ENCODE measurements around the gene IMP4. TPM values are rescaled to one million over a fixed set of nuclear protein-coding genes. Genes with fewer than 3 reads are reported as not detected.

The IMP4 gene
- total and polyA plus RNA-seq, 2 of the 8 experiments (the other 6 are each of a cell fraction or from before 2014, with no cell fraction given) = 96.8 to 194 TPM

- Histone ChIP-seq H3K79me1 (ENCODE audit: low read depth, low read length) (peaks cover 9% of the 10 kb centered on the region), H3K23me2 (ENCODE audit: low read depth, low read length) (no peaks in the 10 kb centered on the region), H2AFZ (ENCODE audit: low read length) (no peak overlapping the region), H3K4me2 (ENCODE audit: insufficient read depth in 1 of 2, low read depth in 2 of 2, low read length in 2 of 2) (no peak overlapping the region; a peak in 1 of 4 replicates), H4K5ac (ENCODE audit: insufficient read length, low read depth, low read length) (no peak overlapping the region), H4K20me1 (replicated peaks in 1 of 2; ENCODE audit: control insufficient read depth in 1 of 2, insufficient read depth in 2 of 2, low read length in 2 of 2) (peaks cover 1 to 16% of the 10 kb centered on the region in 2 experiments), H3K14ac (ENCODE audit: insufficient read length) (no peak overlapping the region), H4K8ac (ENCODE audit: extremely low read depth, insufficient read depth, low read length) (no peak overlapping the region), H3K4me3 (ENCODE audit: extremely low read depth in 1 of 4, insufficient read depth in 2 of 4, low read depth in 3 of 4, low read length in 4 of 4) (no peak overlapping the region), H2BK5ac (ENCODE audit: low read depth, low read length) (no peak overlapping the region), H3K18ac (ENCODE audit: extremely low read depth, low read length) (no peak overlapping the region), H2BK20ac (ENCODE audit: low read length) (no peak overlapping the region), H2AK5ac (ENCODE audit: low read depth, low read length) (no peak overlapping the region), H2BK15ac (ENCODE audit: low read length) (no peak overlapping the region), H3K56ac (replicated peaks; ENCODE audit: insufficient read length, low read depth, low read length) (no peak overlapping the region), H3K4me1 (replicated peaks in 1 of 4; ENCODE audit: control insufficient read depth in 3 of 4, insufficient read depth in 4 of 4, low read length in 3 of 4) (no peaks in the 10 kb centered on the region; a peak in 1 of 7 replicates), H3K4ac (replicated peaks; ENCODE audit: insufficient read length, low read depth, low read length) (no peak overlapping the region), H3K27ac (ENCODE audit: low read depth, low read length) (no peak overlapping the region), H2BK12ac (ENCODE audit: low read depth, low read length) (no peak overlapping the region), H3K36me3 (ENCODE audit: control insufficient read depth in 2 of 4, insufficient read depth in 4 of 4, low read length in 3 of 4) (peaks cover 14 to 40% (median 37%) of the 10 kb centered on the region in 4 experiments), H3K9ac (replicated peaks in 1 of 4; ENCODE audit: extremely low read depth in 1 of 4, low read depth in 3 of 4, low read length in 3 of 4) (no peak overlapping the region), H3K27me3 (replicated peaks in 1 of 4; ENCODE audit: control insufficient read depth in 3 of 4, extremely low read depth in 1 of 4, insufficient read depth in 3 of 4, low read length in 3 of 4) (no peaks in the 10 kb centered on the region), H4K91ac (replicated peaks; ENCODE audit: insufficient read length, low read length) (no peak overlapping the region), H3K79me2 (ENCODE audit: control insufficient read depth in 1 of 2, insufficient read depth in 2 of 2, low read length in 2 of 2) (peaks cover 0 to 15% of the 10 kb centered on the region in 2 experiments; a peak in 2 of 4 replicates), H3K9me3 (ENCODE audit: insufficient read depth in 2 of 2, low read depth in 1 of 2, low read length in 1 of 2) (no peaks in the 10 kb centered on the region), H3K23ac (ENCODE audit: insufficient read length) (no peak overlapping the region), H2BK120ac (replicated peaks; ENCODE audit: low read depth, low read length) (no peak overlapping the region)
- no peak for FAIRE-seq
- POLR2A ChIA-PET (ENCODE audit: partially characterized antibody) = interaction anchor here (4.2 kb wide), 1 partner anchor 8 kb away, joined by 72 read pairs; the partner anchor contains the start of gene PTPN18
- no peak for DNase-seq (ENCODE audit: low read depth in 1 of 2, low spot score in 2 of 2)
- WGBS, 2 experiments (ENCODE audit: extremely low coverage in 1 of 2, insufficient coverage in 1 of 2, insufficient read length in 1 of 2, insufficient replicate concordance in 2 of 2, low coverage in 1 of 2, low lambda C conversion rate in 2 of 2, missing lambda C conversion rate in 1 of 2) = 96% methylated on average over 13 of the region's 13 CpGs; no CpG with 5 or more reads in 1 of the 2 experiments
- CTCF ChIA-PET (ENCODE audit: partially characterized antibody) = interaction anchor here (2.0 to 3.4 kb wide), 2 partner anchors 8 to 28 kb away, joined by 9 to 28 read pairs; no protein-coding TSS in a partner anchor
- no peak for TF ChIP-seq RXRA (IDR thresholded peaks at IDR 0.05; ENCODE audit: insufficient read depth, low read depth, low read length)
- no peak for TF ChIP-seq BACH1 (IDR thresholded peaks at IDR 0.05; ENCODE audit: low read length)
- no peak for TF ChIP-seq SP2 (IDR thresholded peaks at IDR 0.05; ENCODE audit: low read length)
Measured at GRCh38 chr2:130345091-130345490, 2.4 kb downstream of the IMP4 start.

Data from H1 (cell line).